Mucosa of descending colon (tissue), 3 donors: Measurements from ENCODE around the gene CAPG. TPM values are rescaled to one million over a fixed set of nuclear protein-coding genes. Genes with fewer than 3 reads are reported as not detected.

Experiments
- ATAC-seq: fragments of 200-7000 bp; cut with Tn5 transposase; one replicate; pipeline ENCODE4 v1.9.1; 2020; ENCODE audit warnings: mild to moderate bottlenecking, moderate library complexity
- DNase-seq, 3 donors: peaks; one replicate each; pipeline ENCODE4 v3.0.0-alpha.2; 2020
- H3K36me3 ChIP-seq: fragments of 200-600 bp; one replicate; pipeline ENCODE4 v1.8.0; 2021; ENCODE audit warnings: low read depth, mild to moderate bottlenecking
- H3K4me1 ChIP-seq: fragments of 200-600 bp; one replicate; pipeline ENCODE4 v1.8.0; 2021; ENCODE audit warnings: low read depth, mild to moderate bottlenecking
- H3K4me3 ChIP-seq: fragments of 200-600 bp; one replicate; pipeline ENCODE4 v1.8.0; 2021; ENCODE audit warnings: mild to moderate bottlenecking
- H3K9me3 ChIP-seq: fragments of 200-600 bp; one replicate; pipeline ENCODE4 v1.8.0; 2021; ENCODE audit warnings: mild to moderate bottlenecking
- CTCF ChIP-seq: fragments of 200-600 bp; IDR thresholded peaks from one replicate; pipeline ENCODE4 v1.8.0; 2022; ENCODE audit warnings: antibody characterized with exemption, mild to moderate bottlenecking
- intact Hi-C, 2 donors: fragments of 100-400 bp; cut with DNase I in 1 of 2; cut with micrococcal nuclease in 1 of 2; formaldehyde crosslinking; loops; one replicate each; pipeline versions ENCODE4 v1.11.0 to v1.11.1; 2022; cut with DNase I, micrococcal nuclease
- total RNA-seq, 3 donors: library from RNA; stranded (reverse); fragmentation: NEBNext Ultra II Directional in 2 of 3; extraction: Animal tissue kit (Norgen Biotek cat#: 25700) in 2 of 3; gene quantifications; one replicate each; pipeline versions ENCODE4 v1.2.1 to v1.2.4, GENCODE V29; 2021 to 2023
- donor health status: DM: no; HTN: no; CAD: no; lungs with moderate emphysema.
- donor health status: DM: no; HTN: no; CAD: no.
- donor health status: DM: no; HTN: yes; CAD: no.

CAPG gene
- total RNA-seq, 3 donors from 2014 or later: 46.3 to 103 (median 71.2) TPM

GRCh38 chr2:85457043-85457442 lies 46.9 kb upstream of the CAPG start:
- Histone ChIP-seq H3K4me1 (peaks cover 2% of the 10 kb centered on the region), H3K9me3 (no peaks in the 10 kb centered on the region), H3K36me3 (no peaks in the 10 kb centered on the region), H3K4me3 (no peak overlapping the region)
- DNase-seq: no peak
- TF ChIP-seq CTCF: no peak
- intact Hi-C loops: no loop called here
- ATAC-seq: no peak

- H3K4me3 ChIP-seq: no peak overlapping the region
- ATAC-seq (peak; percentile 60), DNase-seq (no peak)
- no peaks in the 10 kb centered on the region for H3K36me3 ChIP-seq
- TF ChIP-seq CTCF: no peak
- no peaks in the 10 kb centered on the region for H3K9me3 ChIP-seq
- peaks cover 2% of the 10 kb centered on the region for H3K4me1 ChIP-seq
- intact Hi-C loops: no loop called here
Observed at GRCh38 chr2:85455552-85456090, 45.5 kb upstream of the CAPG start.

DNA sequence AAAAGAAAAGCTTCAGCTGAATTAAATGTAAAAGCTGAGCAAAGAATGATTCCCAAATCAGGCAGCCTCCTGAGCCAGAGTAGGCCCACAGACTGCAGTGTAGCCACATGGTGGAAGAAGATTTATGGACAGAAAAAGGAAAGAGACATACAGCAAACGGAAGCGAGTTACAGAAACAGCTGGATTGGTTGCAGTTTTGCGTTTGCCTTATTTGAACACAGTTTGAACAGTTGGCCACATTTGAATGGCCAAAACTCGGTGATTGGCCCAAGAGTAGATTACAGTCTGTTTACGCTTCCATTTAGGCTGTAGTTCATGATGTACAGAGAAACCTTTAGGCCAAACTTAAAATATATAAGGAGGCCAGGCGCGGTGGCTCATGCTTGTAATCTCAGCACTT lies 43.4 kb upstream of the CAPG start:
- no peaks in the 10 kb centered on the region for H3K9me3 ChIP-seq
- DNase-seq (no peak), ATAC-seq (no peak)
- H3K4me1 ChIP-seq: peaks cover 2% of the 10 kb centered on the region
- no peaks in the 10 kb centered on the region for H3K36me3 ChIP-seq
- intact Hi-C loops: no loop called here
- no peak overlapping the region for H3K4me3 ChIP-seq
- TF ChIP-seq CTCF: no peak

- intact Hi-C loops: no loop called here
- ATAC-seq (no peak), DNase-seq (no peak)
- Histone ChIP-seq H3K9me3 (no peaks in the 10 kb centered on the region), H3K4me3 (no peak overlapping the region), H3K4me1 (peaks cover 2% of the 10 kb centered on the region), H3K36me3 (no peaks in the 10 kb centered on the region)
- TF ChIP-seq CTCF: no peak
Observed at GRCh38 chr2:85452237-85452636, 42.1 kb upstream of the CAPG start.

GRCh38 chr2:85449214-85449588 lies 39.0 kb upstream of the CAPG start:
- no peak overlapping the region for H3K4me3 ChIP-seq
- ATAC-seq (no peak), DNase-seq (no peak)
- no peaks in the 10 kb centered on the region for H3K4me1 ChIP-seq
- intact Hi-C loops: no loop called here
- H3K9me3 ChIP-seq: no peaks in the 10 kb centered on the region
- TF ChIP-seq CTCF: no peak
- H3K36me3 ChIP-seq: no peaks in the 10 kb centered on the region
